HG02840 (cell line): Measurements from ENCODE around the gene LAD1.

Experiments used
- ATAC-seq: cut with Tn5 transposase; IDR thresholded peaks from one replicate; pipeline ENCODE4 v1.9.1; 2021; ENCODE audit warnings: mild to moderate bottlenecking, moderate library complexity, moderate number of reproducible peaks; ENCODE audit not compliant: unreplicated experiment, low FRiP score

Gene LAD1

DNA sequence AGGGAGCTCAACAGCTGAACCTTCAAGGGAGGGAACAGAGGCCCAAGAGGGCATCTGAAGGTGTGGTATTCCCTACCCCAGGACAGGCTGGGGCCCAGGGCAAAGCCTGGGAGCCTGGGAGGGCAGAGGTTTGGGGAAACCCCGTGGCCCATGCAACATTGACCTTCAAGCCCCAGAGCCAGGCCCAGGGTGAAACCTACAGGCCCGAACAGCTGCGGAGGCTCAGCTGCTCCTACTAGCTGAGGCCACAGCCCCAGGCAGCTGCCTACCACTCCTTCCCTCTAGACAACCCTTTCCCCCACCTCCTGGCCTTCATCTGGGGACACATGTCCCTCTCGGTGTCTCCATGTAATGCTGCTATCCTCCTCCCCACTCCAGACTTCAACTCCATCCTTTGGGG lies 3.2 kb downstream of the LAD1 start:
- ATAC-seq = no peak

DNA sequence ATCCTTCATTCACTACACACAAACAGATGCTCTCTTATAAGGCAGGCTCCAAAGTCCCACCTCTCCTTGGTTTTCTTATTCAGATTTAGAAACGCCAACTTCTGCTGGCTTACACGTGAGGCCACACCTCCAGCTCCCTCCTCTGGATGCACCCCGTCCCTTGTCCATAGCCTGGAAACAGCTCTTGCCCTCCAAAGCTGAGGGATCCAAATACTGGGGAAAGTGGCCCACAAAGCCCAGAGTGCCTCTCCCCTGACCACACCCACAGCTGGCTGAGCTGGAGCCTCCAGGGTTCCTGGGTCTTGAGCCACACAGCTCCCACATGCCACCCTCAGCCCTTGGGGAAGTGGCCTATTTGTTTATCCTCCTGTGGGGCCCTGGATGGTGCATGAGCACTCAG lies 4.5 kb downstream of the LAD1 start:
- no peak for ATAC-seq

DNA sequence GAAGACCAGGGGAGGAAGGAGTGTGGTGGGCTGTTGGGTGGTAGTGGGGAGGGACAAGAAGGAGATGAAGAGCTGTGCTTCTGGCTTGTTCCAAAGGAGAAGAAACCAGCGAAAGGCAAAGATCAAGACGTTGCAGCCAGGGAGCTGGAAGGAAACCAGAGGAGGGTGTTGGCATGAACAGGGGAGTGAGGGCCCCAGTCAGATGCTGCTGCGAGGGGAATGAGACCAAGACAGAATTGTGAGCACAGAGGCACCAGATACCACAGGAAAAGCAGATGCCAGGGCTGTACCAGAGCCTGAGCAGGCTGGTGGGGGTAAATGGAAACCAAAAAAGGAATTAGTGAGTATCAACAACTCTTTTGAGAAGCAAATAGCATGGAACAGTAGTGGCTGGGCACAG lies 6.0 kb downstream of the LAD1 start:
- no peak for ATAC-seq

DNA sequence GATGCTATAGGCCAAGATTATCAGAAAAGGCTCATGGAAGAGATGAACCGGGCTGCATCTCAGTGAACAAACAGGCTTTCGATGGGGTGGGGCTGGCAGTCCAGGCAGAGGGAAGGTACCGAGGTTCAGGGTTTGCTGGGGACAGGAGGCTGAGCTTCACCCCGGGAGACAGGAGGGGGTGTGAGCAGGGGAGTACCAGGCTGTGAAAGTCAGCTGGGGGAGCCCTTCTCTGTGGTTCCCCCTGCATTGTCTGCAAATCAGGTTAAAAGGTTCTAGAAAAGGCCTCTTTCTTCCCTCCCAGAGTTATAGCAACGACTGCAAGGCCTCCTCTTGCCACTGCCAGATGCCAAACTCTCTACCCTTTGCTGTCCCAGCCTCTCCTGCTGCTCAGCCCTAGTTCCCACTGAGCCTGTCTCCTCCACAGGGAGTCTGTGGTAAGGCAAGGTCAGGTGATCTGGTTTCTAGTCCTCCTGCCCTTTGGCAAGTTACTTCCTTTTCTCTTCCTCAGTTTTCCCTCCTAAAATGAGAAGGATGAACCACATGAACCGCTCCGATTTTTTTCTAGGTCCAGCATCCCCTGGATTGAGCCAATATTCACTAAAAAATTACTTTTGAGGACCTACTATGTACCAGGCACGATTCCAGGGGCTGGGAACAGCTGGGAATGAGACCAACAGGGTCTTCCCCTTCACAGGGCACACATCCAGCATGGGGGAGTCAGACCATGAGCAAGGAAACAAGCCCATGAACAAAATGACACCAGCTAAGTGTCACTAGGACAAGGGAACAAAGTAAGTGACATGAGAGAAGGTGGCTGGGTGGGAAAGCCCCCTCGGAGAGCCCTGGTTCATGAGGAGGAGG lies 7.2 kb downstream of the LAD1 start:
- no peak for ATAC-seq

DNA sequence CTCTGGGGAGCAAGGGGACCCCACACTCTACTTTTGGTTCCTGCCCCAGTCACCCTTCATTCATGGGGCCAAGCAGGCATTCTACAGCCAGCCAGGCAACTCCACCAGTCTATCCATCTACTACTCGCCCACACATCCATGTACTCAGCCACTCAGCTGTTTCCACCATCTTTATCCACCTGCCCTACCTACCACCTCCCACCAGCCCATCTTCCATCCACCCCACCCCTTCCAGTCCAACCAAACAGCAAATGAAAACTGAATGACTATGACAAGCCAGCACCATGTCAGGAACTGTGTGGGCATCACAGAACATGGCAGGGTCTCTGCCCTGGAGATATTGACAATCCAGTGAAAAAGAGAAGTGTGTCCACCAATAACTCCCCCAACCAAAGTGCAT lies 7.9 kb downstream of the LAD1 start:
- no peak for ATAC-seq

DNA sequence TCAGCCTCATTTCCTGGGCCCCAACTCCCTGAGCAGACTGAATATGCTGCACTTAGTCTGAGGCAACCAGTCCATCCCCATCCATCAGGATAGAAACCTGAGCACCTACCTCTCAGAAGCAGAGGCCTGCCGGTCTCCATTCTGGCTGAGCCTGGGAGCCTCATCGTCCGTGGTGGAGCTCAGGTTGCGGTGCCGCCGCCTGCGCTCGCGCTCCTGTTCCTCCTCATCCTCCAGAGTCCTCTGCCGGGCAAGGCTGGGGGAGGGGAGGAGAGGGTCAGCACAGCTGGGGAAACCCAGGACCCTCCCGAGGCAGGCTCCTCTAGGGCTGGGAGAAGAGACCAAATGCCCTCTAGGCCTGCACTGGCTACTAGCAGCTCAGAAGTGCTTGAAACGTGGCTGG lies 10.1 kb downstream of the LAD1 start:
- no peak for ATAC-seq

DNA sequence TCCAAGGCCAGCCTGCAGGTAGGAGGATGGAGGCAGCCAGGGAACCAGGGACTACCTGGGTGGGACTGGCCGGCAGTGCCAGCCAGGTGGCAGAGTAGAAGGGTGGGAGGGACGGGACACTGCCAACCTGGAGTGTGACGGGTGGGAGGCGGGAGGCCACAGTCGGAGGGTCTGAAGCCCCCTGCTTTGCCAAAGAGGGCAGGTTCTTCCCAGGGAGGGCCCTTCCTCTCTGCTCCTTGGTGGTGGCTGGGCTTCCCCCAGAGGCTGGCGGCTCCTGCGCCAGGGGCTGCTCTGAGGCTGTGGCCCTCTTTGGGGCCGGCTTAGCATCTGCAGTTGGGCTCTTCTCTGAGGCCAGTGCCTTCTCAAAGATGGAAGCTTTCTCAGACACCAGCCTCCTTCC lies 12.9 kb downstream of the LAD1 start:
- no peak for ATAC-seq

DNA sequence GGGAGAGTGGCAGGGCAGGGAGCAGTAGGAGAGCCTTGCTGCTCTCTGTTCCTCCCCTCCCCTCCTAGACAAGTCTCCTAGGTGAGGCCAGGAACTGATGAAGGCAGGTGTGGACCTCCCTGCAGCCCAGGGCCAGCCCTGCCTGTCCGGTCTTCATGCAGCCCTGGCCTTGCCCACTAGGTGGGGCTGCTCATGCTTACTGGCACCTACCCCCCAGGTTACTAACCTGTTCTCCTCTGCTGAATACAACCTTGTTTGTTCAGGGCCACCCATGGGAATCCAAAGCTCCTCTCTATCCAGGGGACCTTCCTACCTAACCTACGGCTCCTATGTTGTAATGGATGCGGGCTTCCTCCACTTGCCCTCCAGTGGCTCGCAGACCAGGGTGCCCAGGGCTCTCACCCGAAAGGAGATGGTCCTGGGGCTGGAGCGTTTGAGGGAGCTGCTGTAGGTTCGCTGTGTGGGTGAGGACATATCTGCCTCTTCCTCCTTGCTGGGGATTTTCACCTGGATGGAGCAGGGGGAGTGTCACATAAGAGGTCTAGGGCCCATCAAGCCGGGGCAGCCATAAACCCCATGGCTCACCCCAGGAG lies 13.7 kb downstream of the LAD1 start:
- ATAC-seq = no peak

DNA sequence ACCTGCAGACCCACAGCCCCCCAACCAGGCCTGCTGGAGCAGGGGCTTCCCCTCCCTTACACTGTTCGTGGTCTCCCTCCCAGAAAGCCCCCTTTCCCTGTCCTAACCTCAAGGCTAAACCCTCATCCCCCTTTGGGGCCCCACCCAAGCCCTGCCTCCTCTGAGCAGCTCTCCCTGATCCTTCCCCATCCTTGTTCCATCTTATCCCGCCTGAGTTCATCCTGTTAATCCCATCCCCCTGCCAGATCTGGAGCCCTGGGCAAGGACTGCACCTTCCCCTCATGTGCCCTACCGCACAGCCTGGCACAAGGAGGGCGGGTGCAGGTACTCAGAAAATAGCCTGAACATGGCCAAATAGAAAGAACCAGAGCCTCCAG lies 14.7 kb downstream of the LAD1 start:
- ATAC-seq = no peak

DNA sequence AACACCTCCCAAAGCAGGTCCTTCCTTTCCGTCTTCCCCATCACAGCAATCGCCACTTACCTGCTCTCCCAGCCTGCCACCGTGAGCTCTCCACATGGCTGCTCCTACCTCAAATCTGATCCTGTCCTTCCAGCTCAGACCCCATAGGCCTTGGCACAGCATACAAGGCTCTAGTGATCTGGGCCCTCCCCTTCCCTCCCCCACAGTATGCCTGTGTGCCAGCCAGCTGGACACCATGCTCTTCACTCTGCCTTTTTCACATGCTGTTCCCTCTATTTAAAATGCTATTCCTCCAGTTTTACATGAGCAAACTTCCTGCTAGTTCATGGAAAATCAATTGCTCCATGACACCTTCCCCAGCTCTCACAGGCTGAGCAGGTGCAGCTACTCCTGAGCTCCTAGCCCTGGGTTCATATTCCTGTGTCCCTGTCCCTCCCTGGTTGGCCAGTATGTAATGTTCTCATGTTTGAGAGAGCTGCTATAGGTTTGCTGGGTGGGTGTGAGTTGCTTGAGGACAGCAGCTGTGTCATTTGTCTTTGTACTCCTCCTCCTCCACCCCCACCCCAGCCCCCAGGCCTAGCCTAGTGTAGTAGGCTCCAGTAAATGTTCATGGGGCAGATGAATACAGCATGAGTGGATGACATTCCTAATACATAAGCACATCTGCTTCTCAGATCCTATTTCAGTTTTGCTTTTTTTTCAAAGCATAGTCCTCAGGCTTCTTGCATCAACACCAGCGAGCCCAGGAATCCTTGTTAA lies 15.3 kb downstream of the LAD1 start:
- ATAC-seq = no peak

DNA sequence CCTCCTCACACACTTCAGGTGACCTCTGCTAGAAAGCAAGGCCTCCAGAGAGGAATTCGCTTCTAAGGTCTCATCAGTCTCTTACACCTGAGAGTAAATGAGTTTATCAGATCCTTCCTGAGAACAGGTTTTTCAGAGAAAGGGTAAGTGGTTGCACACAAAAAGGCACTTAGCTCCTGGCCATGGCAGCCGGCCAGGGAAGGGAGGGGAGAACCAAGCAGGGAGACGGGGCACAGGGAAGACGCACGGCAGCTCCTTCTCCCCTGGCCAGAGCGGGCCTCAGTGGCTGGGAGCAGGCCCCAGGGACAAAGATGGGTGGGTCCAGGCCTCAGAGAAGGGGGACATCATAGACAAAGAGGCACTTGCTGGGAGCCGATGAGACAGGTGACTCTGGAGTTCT lies 18.0 kb downstream of the LAD1 start:
- no peak for ATAC-seq

DNA sequence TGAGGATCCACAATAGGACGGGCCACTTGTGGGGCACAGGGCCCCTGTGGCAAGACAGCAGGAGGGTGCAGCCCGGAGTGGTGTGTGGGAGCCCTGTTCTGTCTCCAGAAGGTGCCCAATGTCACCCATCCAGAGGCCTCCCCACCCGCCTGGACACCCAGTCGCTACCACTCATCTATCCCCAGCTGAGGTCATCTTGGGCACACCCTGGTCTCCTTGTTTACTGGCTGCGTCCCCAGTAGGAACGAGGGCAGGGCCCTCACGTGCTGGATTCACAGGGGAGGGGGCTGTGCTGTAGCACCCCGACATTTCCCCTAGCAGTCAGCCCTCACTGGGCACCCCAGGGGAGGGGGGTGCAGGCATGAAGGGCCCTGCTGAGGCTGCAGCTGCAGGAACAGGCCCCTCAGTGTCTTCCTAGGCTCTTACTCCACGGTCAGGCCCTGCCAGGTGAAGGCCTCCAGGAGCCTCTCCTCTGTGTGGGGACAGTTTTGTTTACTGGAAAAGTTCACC lies 19.3 kb downstream of the LAD1 start:
- ATAC-seq = no peak

DNA sequence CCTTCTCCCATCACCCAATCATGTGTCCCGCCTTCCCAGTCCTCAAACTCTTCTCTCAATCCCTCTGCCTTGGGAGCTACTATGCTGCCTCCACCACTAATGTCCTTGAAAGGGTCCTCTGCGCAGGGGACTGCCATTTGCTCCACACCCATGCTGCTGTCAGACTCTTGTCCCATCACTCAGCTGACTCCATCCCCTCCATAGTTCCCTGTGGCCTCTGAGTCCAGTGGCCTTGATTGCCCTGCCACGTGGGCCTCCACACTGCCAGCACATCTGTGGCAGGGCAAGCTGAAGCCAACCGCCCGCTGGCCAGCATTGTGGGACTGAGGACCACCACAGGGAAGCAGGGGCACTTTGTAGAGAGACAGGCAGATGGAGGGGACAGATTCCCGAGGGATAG lies 20.3 kb downstream of the LAD1 start:
- no peak for ATAC-seq

DNA sequence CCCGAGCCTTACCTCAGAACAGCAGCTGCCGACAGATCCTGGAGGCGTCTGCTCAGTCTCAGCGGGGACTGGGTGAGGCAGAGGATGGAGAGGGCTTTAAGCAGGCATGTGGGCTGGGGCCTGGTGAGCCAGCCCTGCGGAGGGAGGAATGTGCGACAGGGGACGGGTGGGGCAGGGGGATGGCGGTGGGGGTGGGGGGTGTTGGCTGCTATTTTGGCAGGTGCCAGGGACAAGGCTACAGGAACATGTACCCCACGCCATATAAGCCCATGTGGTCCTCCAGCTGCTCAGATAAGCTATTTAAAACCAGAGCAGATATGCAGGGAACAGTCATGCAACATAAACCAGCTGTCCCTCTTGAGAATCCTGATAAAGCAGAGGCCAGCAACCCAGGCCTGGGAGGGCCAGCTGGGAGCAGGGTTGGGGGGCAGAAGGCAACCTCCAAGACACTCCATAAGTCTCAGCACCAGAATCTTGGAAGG lies 21.5 kb downstream of the LAD1 start, which contains the start of gene TNNT2:
Gene TNNT2 (minus strand): TSS at position 70 of the 482 bp plus-strand sequence. CDS start 4,426 bp downstream, outside the sequence.
- no peak for ATAC-seq

DNA sequence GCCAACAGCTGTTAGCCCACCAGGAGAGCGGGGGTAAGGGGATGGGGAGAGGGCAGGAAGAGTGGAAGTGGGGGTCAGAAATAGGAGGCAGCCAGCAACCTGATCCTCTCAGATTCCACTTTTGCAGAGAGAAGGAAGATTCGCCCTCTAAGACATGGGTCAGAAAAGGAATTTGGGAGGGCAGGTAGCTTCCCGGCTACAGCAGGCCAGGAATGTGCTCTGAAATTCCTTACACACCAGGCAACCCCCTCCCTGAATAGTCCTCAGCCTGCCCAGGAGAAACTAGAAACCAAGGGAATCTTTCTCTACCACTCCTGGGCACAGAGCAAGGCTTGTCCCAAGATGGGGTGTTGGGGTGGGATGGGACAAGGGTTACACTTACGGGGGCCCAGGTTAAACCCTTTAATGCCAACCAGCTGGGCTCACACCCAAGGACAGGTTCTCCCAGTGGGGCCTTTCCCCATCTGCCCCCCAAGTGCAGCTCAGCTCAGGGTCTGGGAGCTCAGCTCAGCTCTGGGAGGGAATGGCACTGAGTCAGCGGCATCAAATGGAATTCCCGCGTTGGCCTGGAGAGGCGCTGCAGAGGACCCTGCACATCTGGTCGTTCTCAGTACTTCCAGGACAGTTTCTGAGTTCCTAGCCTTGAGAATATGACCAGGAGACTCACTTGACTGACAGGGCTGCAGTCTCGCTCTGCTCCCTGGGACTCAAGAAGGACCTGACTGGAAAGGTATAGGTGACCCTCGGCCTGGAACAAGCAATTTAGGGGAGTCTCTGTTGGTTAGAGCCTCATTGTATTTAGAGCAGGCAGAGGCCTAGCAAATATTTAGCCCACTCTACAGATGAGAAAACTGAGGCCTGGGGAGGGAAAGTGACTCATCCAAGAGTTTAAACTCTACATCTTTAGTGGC lies 22.4 kb downstream of the LAD1 start:
- no peak for ATAC-seq

DNA sequence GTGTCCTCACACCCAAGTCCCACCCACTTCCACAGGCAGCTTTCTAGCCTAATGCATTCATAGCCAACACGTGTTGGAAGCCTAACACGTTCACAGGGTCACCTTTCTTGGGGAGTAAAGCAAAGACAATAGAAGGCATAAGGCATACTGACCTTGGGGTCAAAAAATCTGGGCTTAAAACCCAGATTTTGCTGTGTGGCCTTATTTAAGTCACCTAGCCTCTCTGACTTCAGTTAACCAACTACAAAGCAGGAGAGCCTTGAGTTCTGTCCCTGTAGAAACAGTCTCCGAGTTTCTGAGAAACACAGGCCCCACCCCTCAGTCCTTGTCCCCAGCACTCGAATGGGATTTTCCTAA lies 23.0 kb downstream of the LAD1 start:
- ATAC-seq = no peak

DNA sequence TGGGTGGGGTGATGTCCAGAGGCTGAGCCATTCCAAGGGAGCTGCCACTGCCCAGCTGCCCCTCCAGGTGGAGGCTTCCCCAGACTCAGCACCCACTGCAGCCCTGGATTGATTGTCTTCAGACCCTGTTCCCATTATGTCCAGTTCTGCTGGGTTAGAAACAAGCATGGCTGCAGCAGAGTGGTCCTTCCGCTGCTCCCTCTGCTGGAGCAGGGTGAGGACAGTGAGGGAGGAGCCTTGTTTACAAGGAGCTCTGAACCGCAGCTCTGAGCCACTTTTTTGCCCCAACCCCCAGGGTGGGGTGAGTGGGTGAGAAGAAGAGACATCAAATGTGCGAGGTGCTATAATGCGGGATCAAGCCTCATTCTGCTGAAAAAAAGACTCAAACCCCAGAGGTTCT lies 24.0 kb downstream of the LAD1 start:
- no peak for ATAC-seq

DNA sequence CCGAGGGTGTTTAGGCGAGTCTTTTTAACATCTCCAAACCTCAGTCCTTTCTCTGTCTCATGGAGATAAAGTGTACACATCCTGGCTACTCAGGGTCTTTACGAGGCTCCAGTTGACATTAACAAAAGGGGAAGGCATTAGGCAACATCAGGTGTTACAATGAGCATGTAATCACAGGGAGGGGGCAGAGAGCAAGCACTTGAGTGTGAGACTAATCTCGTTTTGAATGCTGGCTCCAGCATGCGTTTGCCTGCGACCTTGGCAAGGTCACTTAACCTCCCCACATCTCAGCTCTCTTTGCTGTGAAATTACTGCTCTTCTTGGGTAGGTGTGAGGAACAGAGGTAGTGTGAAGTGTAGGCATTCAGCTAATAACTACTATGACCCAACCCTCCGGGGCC lies 24.8 kb downstream of the LAD1 start:
- ATAC-seq = no peak

DNA sequence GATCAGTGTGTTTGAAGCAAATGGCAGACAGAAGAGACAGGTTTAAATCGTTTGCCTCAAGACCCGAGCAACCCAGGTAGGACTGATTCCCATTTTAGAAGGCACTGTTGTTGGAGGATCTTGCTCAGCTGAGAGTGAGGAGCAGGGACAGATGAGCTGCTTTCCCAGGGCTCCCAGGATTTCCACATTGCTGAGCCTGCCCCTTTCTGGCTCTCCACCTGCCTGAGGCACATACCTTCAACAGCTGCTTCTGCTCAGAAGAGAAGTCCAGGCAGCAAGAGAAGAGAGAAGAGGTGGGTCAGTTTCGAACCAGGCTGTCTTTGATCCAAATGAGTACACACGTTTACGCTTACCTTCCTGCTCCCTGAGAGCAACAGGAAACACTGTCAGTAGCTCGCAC lies 27.3 kb downstream of the LAD1 start:
- ATAC-seq = no peak

DNA sequence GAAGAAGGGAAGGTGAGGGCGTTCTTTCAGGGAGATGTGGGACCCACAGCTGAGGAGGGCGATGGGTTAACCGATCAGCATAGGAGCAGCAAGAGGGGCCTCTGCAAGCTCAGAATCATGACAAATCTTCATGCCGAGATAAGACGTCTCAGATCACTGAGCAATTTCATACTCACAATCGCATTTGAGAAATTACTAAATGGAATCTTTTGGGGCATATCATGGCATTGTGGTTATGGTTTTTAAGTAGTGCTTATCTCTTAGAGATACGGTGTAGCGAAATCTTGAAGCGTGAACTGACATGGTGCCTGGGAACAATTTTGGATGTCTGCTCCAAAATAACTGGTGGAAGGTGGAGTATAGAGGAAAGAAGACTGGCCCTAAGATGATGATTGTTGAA lies 27.8 kb downstream of the LAD1 start:
- ATAC-seq = no peak
